Heart left ventricle (tissue), 16 donors: Measurements from ENCODE around the gene MYEF2. TPM values are rescaled to one million over a fixed set of nuclear protein-coding genes. Genes with fewer than 3 reads are reported as not detected.

ENCODE experiments used
- ATAC-seq, 4 donors: fragments of 200-7000 bp; cut with Tn5 transposase; one replicate each; pipeline ENCODE4 v1.9.1; 2020 to 2022; ENCODE audit warnings: moderate library complexity in 4 of 4, mild to moderate bottlenecking in 3 of 4, moderate number of reproducible peaks in 1 of 4
- DNase-seq, 5 donors: peaks; one replicate each; pipeline ENCODE4 v3.0.0-alpha.2; 2020
- H3K27ac ChIP-seq, 12 donors: fragments of 200-600 bp; sonication (generic) in 4 of 12; one replicate each; pipeline versions ENCODE4 v1.5.0 to v1.8.0; 2016 to 2022; ENCODE audit warnings: mild to moderate bottlenecking in 2 of 12
- H3K27me3 ChIP-seq, 9 donors: fragments of 200-600 bp; sonication (generic) in 2 of 9; one replicate each; pipeline versions ENCODE4 v1.5.1 to v1.8.0; 2016 to 2022; ENCODE audit warnings: mild to moderate bottlenecking in 3 of 9
- H3K36me3 ChIP-seq, 9 donors: fragments of 200-600 bp; sonication (generic) in 2 of 9; one replicate each; pipeline versions ENCODE4 v1.5.0 to v1.8.0; 2018 to 2022; ENCODE audit warnings: mild to moderate bottlenecking in 2 of 9
- H3K4me1 ChIP-seq, 12 donors: fragments of 200-600 bp; sonication (generic) in 4 of 12; one replicate each; pipeline versions ENCODE4 v1.5.0 to v1.8.0; 2016 to 2022; ENCODE audit warnings: mild to moderate bottlenecking in 3 of 12
- H3K4me3 ChIP-seq, 12 donors: fragments of 200-600 bp; sonication (generic) in 4 of 12; one replicate each; pipeline versions ENCODE4 v1.5.0 to v1.8.0; 2017 to 2022; ENCODE audit warnings: mild to moderate bottlenecking in 9 of 12, moderate library complexity in 4 of 12
- H3K9me3 ChIP-seq, 12 donors: fragments of 200-600 bp; sonication (generic) in 4 of 12; one replicate each; pipeline versions ENCODE4 v1.5.0 to v1.8.0; 2016 to 2022; ENCODE audit warnings: mild to moderate bottlenecking in 1 of 12
- POLR2A ChIP-seq, 2 donors: fragments of 450-650 bp; IDR thresholded peaks; one replicate each; pipeline ENCODE4 v1.6.1; 2017; ENCODE audit warnings: antibody characterized with exemption in 2 of 2, mild to moderate bottlenecking in 2 of 2, moderate library complexity in 2 of 2
- WGBS, 4 donors: extraction: QIAGEN DNeasy Blood & Tissue Kit in 2 of 4; methylation state at CpG; one replicate each; pipeline versions ENCODE4 v1.1.5 to v1.1.7; 2013 to 2018; 5-methylcytosine and 5-hydroxymethylcytosine counted together
- intact Hi-C, 10 donors: fragments of 100-400 bp; cut with DNase I; formaldehyde crosslinking; loops; one replicate each; pipeline versions ENCODE4 v1.11.1 to v1.14.2; 2022
- polyA plus RNA-seq, 2 donors: library from polyadenylated mRNA; stranded (reverse); fragments of 200-250 nt; gene quantifications; one replicate each; pipeline ENCODE4 v1.2.3, GENCODE V29; 2013
- total RNA-seq, 9 donors: library from RNA; depleted of rRNA in 2 of 9; stranded (reverse); fragments of >200 nt in 2 of 9; fragmentation: NEBNext Ultra II Directional in 3 of 9; extraction: Animal tissue kit (Norgen Biotek cat#: 25700) in 3 of 9; gene quantifications; one replicate each; pipeline versions ENCODE4 v1.1.0 to v1.2.4, GENCODE V29; 2016 to 2023
- TF ChIP-seq, protein P1 (sequence below), 12 donors: fragments of 200-600 bp; sonication (generic) in 4 of 12; IDR thresholded peaks; one replicate each; pipeline versions ENCODE4 v1.5.0 to v1.8.0; 2018 to 2022; ENCODE audit warnings: antibody characterized with exemption in 12 of 12, mild to moderate bottlenecking in 5 of 12
- donor health status: ischemic (EF 13 %, LVEDD 7.1; RV severe dilation, severe dysfunction).
- donor health status: healthy with polysubstance abuse.
- donor health status: DM: no; HTN: yes; CAD: no.
- donor health status: DM: no; HTN: no; CAD: no.
- donor health status: ischemic (EF 25% LVEDD 6.9; RV normal size, moderate dysfunction).
- donor health status: ischemic (EF 25% LVEDD 5.7; RV mildly dilated, moderate dysfunction).
- donor health status: healthy.
- donor health status: DM: yes; HTN: yes; CAD: no.
- donor health status: ischemic (EF 35%, LVEDD 5.7; RV mildly dilated, moderate dysfunction).
- donor health status: nonischemic (EF 11% LVEDD 7.7; RV severe dilation, severe dysfunction).
- donor health status: DM: yes; HTN: yes; CAD: no.
- donor health status: PGD.
- donor health status: ischemic (EF 29% LVEDD 5.4; RV normal size, mild dysfunction).
- donor health status: nonischemic (EF 23%, LVEDD 6.1; RV moderate dilation, normal function).

Gene MYEF2
- total and polyA plus RNA-seq, 11 donors: 5.5 to 17.3 (median 11.4) TPM

DNA sequence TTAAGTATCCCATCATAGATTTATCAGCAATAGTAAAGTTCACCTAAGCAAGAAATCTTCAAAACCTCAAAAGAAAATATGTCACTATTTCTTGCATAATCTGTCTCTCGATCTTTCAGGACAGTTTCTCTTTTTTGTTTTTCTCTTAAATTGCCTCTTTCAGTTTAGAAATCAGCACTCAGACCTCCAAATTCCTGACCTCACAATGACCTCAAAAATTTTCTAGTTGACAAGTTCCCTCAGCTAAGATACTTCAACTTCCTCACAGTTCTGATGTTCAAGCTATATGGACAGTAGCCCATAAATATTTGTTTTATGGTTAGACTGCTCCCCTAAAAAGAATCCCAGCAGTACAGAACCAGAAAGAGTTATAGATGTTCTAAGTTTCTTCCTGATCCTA lies 33.2 kb downstream of the MYEF2 start:
- 70 to 80% (median 74%) methylated on average over 1 of the region's 1 CpG for WGBS, 4 donors
- Histone ChIP-seq H3K4me1 (peaks cover 0 to 16% (median 0%) of the 10 kb centered on the region in 12 donors), H3K36me3 (peaks cover 0 to 4% (median 0%) of the 10 kb centered on the region in 9 donors), H3K27ac (peak overlapping the region in 5 of 12 donors; percentile 2 to 50 (median 36)), H3K9me3 (no peaks in the 10 kb centered on the region), H3K4me3 (no peak overlapping the region), H3K27me3 (no peaks in the 10 kb centered on the region)
- TF ChIP-seq, protein P1, sequence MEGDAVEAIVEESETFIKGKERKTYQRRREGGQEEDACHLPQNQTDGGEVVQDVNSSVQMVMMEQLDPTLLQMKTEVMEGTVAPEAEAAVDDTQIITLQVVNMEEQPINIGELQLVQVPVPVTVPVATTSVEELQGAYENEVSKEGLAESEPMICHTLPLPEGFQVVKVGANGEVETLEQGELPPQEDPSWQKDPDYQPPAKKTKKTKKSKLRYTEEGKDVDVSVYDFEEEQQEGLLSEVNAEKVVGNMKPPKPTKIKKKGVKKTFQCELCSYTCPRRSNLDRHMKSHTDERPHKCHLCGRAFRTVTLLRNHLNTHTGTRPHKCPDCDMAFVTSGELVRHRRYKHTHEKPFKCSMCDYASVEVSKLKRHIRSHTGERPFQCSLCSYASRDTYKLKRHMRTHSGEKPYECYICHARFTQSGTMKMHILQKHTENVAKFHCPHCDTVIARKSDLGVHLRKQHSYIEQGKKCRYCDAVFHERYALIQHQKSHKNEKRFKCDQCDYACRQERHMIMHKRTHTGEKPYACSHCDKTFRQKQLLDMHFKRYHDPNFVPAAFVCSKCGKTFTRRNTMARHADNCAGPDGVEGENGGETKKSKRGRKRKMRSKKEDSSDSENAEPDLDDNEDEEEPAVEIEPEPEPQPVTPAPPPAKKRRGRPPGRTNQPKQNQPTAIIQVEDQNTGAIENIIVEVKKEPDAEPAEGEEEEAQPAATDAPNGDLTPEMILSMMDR (IDR thresholded peaks at IDR 0.05): no peak
- TF ChIP-seq POLR2A (IDR thresholded peaks at IDR 0.05): no peak
- ATAC-seq (no peak), DNase-seq (no peak)
- intact Hi-C loops: no loop called here

DNA sequence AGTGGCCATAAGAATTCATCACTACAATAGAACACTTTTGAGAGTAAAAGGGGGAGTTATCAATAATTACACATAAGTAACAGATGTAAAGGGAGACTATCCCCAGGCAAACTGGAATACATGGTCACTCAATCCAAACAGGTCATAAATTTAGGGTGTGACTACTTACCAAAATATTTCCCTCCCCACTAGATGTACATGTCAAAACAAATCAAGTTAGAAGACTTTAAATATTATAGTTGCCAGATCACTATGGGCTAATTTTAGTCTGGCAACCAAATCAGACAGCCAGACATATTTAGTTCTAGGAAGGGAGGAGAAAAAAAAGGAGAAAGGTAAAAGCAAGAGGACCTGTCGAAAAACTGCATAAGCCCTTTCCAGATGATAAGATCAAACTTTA lies 34.2 kb downstream of the MYEF2 start:
- H3K4me1 ChIP-seq: peaks cover 0 to 16% (median 0%) of the 10 kb centered on the region in 12 donors
- TF ChIP-seq, protein P1 (IDR thresholded peaks at IDR 0.05): no peak

DNA sequence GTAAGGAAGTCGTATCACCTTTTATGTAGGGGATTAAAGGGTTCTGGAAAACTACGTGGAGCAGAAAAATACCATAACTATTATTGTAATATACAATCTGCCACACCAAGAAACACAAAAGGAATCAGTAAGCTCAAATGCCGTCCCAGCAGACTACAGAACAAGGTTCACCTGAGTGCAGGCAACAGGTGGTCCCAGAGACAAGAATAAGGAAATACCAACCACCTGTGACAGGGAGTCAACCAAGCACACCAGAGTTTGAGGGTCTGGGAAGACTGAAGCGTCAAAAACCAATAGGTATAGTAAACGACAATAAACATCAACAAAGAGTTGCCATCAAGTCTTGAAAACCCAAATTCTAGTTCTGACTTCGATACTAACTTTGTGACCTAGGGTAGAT lies 45.2 kb downstream of the MYEF2 start:
- Histone ChIP-seq H3K4me3 (no peak overlapping the region), H3K27me3 (no peaks in the 10 kb centered on the region), H3K36me3 (no peaks in the 10 kb centered on the region), H3K9me3 (no peaks in the 10 kb centered on the region), H3K27ac (no peak overlapping the region), H3K4me1 (no peaks in the 10 kb centered on the region)
- ATAC-seq: no peak
- 83 to 94% (median 90%) methylated on average over 6 of the region's 6 CpGs for whole genome bisulfite sequencing, 4 donors
- intact Hi-C loops: no loop called here
- no peak for TF ChIP-seq POLR2A (IDR thresholded peaks at IDR 0.05)
- TF ChIP-seq, protein P1 (IDR thresholded peaks at IDR 0.05): no peak
- DNase-seq: no peak

More for the DNA sequence above, 34.2 kb downstream of the MYEF2 start:
- no peaks in the 10 kb centered on the region for H3K27me3 ChIP-seq
- peak overlapping the region in 7 of 12 donors; percentile 24 to 55 (median 36) for H3K27ac ChIP-seq
- no peak for DNase-seq
- ATAC-seq: peak; percentile 87 to 95 (median 89)
- H3K9me3 ChIP-seq: no peaks in the 10 kb centered on the region
- 44 to 58% (median 47%) methylated on average over 1 of the region's 1 CpG for WGBS, 4 donors
- H3K36me3 ChIP-seq: peaks cover 0 to 4% (median 0%) of the 10 kb centered on the region in 9 donors
- no peak overlapping the region for H3K4me3 ChIP-seq
- intact Hi-C loops: no loop called here

DNA sequence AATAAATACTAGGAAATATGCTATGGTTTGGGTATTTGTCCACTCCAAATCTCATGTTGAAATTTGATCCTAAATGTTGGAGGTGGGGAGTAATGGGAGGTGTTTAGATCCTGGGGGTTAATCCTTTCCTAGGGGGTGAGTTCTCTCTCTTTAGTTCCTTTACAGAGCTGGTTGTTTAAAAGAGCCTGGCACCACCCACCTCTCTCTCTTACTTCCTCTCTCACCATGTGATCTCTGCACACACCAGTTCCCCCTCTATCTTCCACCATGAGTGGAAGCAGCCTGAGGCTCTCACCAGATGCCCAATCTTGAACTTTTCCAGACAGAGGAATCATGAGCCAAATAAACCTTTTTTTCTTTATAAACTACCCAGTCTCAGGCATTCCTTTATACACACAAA lies 46.8 kb downstream of the MYEF2 start:
- no peaks in the 10 kb centered on the region for H3K27me3 ChIP-seq
- intact Hi-C loops: no loop called here
- no peak for ATAC-seq

More for the DNA sequence above, 46.8 kb downstream of the MYEF2 start:
- H3K27ac ChIP-seq: no peak overlapping the region
- H3K9me3 ChIP-seq: no peaks in the 10 kb centered on the region
- no peak for TF ChIP-seq POLR2A (IDR thresholded peaks at IDR 0.05)
- TF ChIP-seq, protein P1 (IDR thresholded peaks at IDR 0.05): no peak
- H3K4me3 ChIP-seq: no peak overlapping the region
- no peak for DNase-seq
- H3K4me1 ChIP-seq: no peaks in the 10 kb centered on the region
- H3K36me3 ChIP-seq: no peaks in the 10 kb centered on the region
